Upper lobe of right lung (tissue), 1 donor: Measurements from ENCODE around the gene NHLRC4. TPM values are rescaled to one million over a fixed set of nuclear protein-coding genes. Genes with fewer than 3 reads are reported as not detected.

Source experiments
- ATAC-seq: fragments of 200-7000 bp; cut with Tn5 transposase; one replicate; pipeline ENCODE4 v1.9.1; 2020; ENCODE audit warnings: mild to moderate bottlenecking, moderate library complexity
- DNase-seq: peaks from one replicate; pipeline ENCODE4 v3.0.0-alpha.2; 2020
- H3K27ac ChIP-seq: fragments of 200-600 bp; one replicate; pipeline ENCODE4 v1.8.0; 2022
- H3K27me3 ChIP-seq: fragments of 200-600 bp; one replicate; pipeline ENCODE4 v1.8.0; 2022; ENCODE audit warnings: mild to moderate bottlenecking
- H3K36me3 ChIP-seq: fragments of 200-600 bp; one replicate; pipeline ENCODE4 v1.8.0; 2022
- H3K4me1 ChIP-seq: fragments of 200-600 bp; one replicate; pipeline ENCODE4 v1.8.0; 2022
- H3K4me3 ChIP-seq: fragments of 200-600 bp; one replicate; pipeline ENCODE4 v1.8.0; 2022; ENCODE audit warnings: mild to moderate bottlenecking
- H3K9me3 ChIP-seq: fragments of 200-600 bp; one replicate; pipeline ENCODE4 v1.8.0; 2022
- intact Hi-C: fragments of 100-400 bp; cut with DNase I; formaldehyde crosslinking; loops from one replicate; pipeline ENCODE4 v1.11.0; 2022
- total RNA-seq: library from RNA; stranded (reverse); fragmentation: NEBNext Ultra II Directional; extraction: Animal tissue kit (Norgen Biotek cat#: 25700); gene quantifications from one replicate; pipeline ENCODE4 v1.2.1, GENCODE V29; 2021
- TF ChIP-seq, protein P1 (sequence below): fragments of 200-600 bp; IDR thresholded peaks from one replicate; pipeline ENCODE4 v1.8.0; 2022; ENCODE audit warnings: antibody characterized with exemption
- donor health status: DM: no; HTN: yes; CAD: no; lungs with severe emphysema.

NHLRC4 gene
- total RNA-seq, 1 donor from 2014 or later = 0.98 TPM

DNA sequence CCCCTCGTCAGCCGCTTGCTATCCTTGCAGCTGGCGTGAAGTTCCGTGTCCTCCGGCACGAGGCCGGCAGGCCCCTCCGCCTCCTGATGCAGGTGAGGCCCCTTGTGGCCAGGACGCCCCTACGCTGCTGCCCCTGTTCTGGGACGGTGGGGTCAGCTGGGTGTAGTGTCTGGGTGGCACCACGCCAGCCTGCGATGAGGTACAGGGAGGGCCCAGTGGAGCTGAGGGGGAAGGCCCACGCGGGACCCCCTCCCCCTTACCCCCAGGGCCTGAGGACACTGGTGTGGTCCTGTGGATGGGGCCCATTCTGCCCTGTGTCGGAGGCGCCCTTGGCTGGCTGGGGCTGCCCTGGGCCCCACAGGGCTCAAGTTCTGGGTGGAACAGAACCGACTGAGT, 15.4 kb downstream of the NHLRC4 start:
- H3K9me3 ChIP-seq = no peaks in the 10 kb centered on the region
- no peak for DNase-seq
- no peaks in the 10 kb centered on the region for H3K36me3 ChIP-seq
- H3K4me3 ChIP-seq = no peak overlapping the region
- no peaks in the 10 kb centered on the region for H3K27me3 ChIP-seq
- intact Hi-C loops = no loop called here
- H3K4me1 ChIP-seq = peaks cover 5% of the 10 kb centered on the region
- no peak for ATAC-seq
- no peak overlapping the region for H3K27ac ChIP-seq
- TF ChIP-seq, protein P1, sequence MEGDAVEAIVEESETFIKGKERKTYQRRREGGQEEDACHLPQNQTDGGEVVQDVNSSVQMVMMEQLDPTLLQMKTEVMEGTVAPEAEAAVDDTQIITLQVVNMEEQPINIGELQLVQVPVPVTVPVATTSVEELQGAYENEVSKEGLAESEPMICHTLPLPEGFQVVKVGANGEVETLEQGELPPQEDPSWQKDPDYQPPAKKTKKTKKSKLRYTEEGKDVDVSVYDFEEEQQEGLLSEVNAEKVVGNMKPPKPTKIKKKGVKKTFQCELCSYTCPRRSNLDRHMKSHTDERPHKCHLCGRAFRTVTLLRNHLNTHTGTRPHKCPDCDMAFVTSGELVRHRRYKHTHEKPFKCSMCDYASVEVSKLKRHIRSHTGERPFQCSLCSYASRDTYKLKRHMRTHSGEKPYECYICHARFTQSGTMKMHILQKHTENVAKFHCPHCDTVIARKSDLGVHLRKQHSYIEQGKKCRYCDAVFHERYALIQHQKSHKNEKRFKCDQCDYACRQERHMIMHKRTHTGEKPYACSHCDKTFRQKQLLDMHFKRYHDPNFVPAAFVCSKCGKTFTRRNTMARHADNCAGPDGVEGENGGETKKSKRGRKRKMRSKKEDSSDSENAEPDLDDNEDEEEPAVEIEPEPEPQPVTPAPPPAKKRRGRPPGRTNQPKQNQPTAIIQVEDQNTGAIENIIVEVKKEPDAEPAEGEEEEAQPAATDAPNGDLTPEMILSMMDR = no peak

DNA sequence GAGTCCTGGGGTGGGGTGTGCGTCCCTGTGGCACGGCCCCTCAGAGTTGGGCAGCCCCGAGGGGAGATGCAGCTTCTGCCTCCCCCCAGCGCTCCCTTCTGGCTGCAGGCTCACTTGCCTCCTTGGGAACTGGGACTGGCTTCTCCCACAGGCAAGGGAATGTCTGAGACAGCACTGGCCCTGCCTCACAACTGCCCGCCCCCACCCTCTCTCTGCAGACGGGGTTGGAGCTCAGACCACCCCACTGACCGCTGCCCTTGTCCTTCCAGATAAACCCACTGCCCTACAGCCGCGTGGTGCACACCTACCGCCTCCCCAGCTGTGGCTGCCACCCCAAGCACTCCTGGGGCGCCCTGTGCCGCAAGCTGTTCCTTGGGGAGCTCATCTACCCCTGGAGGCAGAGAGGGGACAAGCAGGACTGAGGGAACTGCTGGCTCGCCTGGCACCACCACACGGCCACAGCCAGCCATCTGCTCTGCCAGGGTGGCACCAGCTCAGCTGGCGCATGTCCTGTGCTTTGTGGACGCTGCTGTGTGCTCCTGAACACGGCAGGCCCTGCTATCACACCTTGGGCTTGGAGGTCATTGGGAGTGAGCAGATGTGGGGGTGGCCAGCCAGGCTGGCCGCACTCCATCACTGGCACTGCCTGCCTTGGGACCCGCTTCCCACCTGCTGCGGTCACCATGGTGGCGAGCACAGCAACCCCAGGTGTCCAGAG, 16.0 kb downstream of the NHLRC4 start:
- no peaks in the 10 kb centered on the region for H3K9me3 ChIP-seq
- intact Hi-C loops = no loop called here
- H3K36me3 ChIP-seq = no peaks in the 10 kb centered on the region
- peaks cover 11% of the 10 kb centered on the region for H3K4me1 ChIP-seq
- TF ChIP-seq, protein P1 = no peak
- no peak overlapping the region for H3K4me3 ChIP-seq
- H3K27ac ChIP-seq = no peak overlapping the region
- no peaks in the 10 kb centered on the region for H3K27me3 ChIP-seq
- DNase-seq (no peak), ATAC-seq (no peak)

DNA sequence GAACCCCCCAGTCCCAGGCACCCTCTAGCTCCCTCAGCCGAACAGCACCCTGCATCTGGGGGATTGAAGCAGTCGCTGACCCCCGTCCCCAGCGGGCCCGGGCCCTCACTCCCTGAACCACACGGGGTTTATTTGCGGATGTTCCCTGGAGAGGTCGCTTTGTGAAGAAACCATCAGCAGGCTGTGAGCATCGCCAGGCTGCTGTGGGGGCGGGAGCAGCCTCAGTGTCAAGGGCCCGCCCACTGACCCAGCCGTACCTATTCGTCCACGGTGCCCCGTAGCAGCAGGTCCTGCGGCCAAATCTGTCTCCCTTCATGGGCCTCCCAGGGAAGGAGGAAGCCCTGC, 16.6 kb downstream of the NHLRC4 start:
- no peak for DNase-seq
- TF ChIP-seq, protein P1 = no peak
- H3K9me3 ChIP-seq = no peaks in the 10 kb centered on the region
- no peak overlapping the region for H3K4me3 ChIP-seq
- H3K4me1 ChIP-seq = peaks cover 17% of the 10 kb centered on the region
- H3K27me3 ChIP-seq = no peaks in the 10 kb centered on the region
- intact Hi-C loops = no loop called here
- ATAC-seq = no peak
- H3K36me3 ChIP-seq = no peaks in the 10 kb centered on the region
- H3K27ac ChIP-seq = no peak overlapping the region

DNA sequence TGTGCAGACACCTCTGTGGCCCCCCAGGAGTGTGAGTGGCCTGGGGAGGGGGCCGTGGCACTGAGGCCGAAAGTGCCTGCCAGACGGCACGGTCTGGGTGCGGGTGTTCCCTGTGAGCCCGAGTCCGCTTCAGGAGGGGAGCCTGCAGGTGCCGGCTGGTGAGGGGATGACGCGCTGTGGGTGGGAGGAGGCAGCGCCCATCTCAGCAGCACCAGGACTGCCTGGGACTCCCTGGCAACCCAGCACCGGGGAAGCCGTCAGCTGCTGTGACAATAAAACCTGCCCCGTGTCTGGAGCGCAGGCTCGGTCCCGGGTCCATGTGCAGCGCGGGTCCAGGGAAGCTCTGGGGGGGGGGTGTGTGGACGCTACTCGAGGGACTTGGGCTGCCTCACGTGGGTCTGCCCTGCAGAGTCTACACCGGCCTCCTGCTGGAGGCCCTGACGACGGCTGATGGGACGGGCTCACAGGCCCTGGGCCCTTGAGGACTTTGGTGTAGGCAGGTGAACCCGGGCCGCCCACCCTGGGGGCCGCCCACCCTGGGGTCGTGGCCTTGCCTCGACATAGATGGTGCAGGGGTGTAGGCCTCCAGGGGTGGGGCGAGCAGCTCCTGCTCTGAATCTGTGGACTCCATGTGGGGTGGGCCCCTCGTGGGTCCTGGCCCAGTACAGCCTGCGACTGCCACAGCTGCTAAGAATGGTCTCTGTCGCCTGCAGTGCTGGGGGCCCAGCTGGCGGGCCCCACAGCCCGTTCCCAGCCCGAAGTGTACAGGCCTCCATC, 17.2 kb downstream of the NHLRC4 start:
- H3K36me3 ChIP-seq = no peaks in the 10 kb centered on the region
- TF ChIP-seq, protein P1 = no peak
- intact Hi-C loops = no loop called here
- H3K27ac ChIP-seq = no peak overlapping the region
- H3K27me3 ChIP-seq = no peaks in the 10 kb centered on the region
- peaks cover 17% of the 10 kb centered on the region for H3K4me1 ChIP-seq
- no peak for ATAC-seq
- H3K9me3 ChIP-seq = no peaks in the 10 kb centered on the region
- no peak for DNase-seq
- no peak overlapping the region for H3K4me3 ChIP-seq

DNA sequence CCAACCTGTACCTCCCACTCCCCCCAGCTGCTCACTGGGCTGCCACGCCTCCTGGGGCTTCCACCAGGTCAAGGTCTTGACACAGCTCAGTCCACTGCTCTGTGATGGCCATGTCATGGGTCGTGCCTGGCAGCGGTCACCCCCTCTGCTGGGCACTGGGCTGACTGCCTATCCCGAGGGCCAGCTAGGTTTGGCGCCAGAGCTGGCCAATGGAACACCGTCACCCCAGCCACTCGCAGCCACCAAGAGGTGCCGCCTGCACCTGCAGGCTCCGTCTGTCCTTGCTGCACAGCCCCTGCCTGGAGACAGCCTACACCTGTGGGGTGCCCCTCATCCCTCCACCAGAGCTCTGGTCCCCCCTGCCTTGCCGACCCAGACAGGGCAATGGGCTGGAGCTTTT, 18.5 kb downstream of the NHLRC4 start:
- H3K36me3 ChIP-seq = no peaks in the 10 kb centered on the region
- no peaks in the 10 kb centered on the region for H3K9me3 ChIP-seq
- ATAC-seq = no peak
- intact Hi-C loops = no loop called here
- no peak overlapping the region for H3K27ac ChIP-seq
- DNase-seq = no peak
- no peaks in the 10 kb centered on the region for H3K27me3 ChIP-seq
- TF ChIP-seq, protein P1 = no peak
- H3K4me3 ChIP-seq = no peak overlapping the region
- H3K4me1 ChIP-seq = peaks cover 17% of the 10 kb centered on the region
